ENCODE measurements around the gene LYST. TPM values are rescaled to one million over a fixed set of nuclear protein-coding genes. Genes with fewer than 3 reads are reported as not detected.
"Not testable (repeated sequence)": the region's sequence is repeated elsewhere in the genome, so short reads cannot be mapped to it uniquely, and the experiment has no call there.

The LYST gene
- total RNA-seq, 4 donors from 2014 or later, result 22.9 to 44.4 (median 31.9) TPM

DNA sequence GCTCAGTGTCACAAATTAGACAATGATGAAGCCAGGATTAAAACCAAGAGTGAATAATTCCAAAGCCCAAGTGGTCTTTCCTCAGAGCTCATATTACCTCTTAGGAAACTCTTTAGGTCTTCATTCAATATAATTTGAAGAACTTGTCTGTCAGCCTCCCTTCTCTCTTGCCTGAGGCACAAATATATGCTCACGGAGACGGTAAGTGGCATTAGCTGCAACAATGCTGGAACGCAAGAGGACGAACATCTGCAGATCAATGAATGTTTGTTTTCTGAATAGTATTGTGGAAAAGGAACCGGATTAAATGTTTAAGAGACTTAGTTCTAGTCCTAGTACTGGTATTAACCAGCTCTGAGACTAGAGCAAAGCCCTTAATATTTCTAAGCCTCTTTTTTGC, 39.7 kb upstream of the LYST start:
- Histone ChIP-seq H3K36me3 (no peaks in the 10 kb centered on the region), H3K9me3 (no peaks in the 10 kb centered on the region), H3K4me3 (no peak overlapping the region), H3K27me3 (no peaks in the 10 kb centered on the region), H3K27ac (replicated peaks in 1 of 4) (no peak overlapping the region), H3K4me1 (peaks cover 13 to 31% (median 26%) of the 10 kb centered on the region in 4 donors)
- TF ChIP-seq POLR2AphosphoS5 (IDR thresholded peaks at IDR 0.05) (no peak), EP300 (IDR thresholded peaks at IDR 0.05) (no peak), POLR2A (IDR thresholded peaks at IDR 0.05; ENCODE audit: low read depth) (no peak)
- TF ChIP-seq, protein P1, sequence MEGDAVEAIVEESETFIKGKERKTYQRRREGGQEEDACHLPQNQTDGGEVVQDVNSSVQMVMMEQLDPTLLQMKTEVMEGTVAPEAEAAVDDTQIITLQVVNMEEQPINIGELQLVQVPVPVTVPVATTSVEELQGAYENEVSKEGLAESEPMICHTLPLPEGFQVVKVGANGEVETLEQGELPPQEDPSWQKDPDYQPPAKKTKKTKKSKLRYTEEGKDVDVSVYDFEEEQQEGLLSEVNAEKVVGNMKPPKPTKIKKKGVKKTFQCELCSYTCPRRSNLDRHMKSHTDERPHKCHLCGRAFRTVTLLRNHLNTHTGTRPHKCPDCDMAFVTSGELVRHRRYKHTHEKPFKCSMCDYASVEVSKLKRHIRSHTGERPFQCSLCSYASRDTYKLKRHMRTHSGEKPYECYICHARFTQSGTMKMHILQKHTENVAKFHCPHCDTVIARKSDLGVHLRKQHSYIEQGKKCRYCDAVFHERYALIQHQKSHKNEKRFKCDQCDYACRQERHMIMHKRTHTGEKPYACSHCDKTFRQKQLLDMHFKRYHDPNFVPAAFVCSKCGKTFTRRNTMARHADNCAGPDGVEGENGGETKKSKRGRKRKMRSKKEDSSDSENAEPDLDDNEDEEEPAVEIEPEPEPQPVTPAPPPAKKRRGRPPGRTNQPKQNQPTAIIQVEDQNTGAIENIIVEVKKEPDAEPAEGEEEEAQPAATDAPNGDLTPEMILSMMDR (IDR thresholded peaks at IDR 0.05), result no peak
- DNase-seq (ENCODE audit: extremely low spot score), result no peak
- WGBS, result 92% methylated on average over 5 of the region's 5 CpGs
- intact Hi-C loops (cut with DNase I), result loop anchor here (5.0 kb wide), 1 partner anchor 34 kb away; no protein-coding TSS in a partner anchor

- H3K9me3 ChIP-seq; H3K27ac ChIP-seq (replicated peaks in 1 of 4); H3K27me3 ChIP-seq; DNase-seq (ENCODE audit: extremely low spot score); intact Hi-C loops (cut with DNase I); H3K36me3 ChIP-seq; H3K4me3 ChIP-seq: not testable (repeated sequence)
- H3K4me1 ChIP-seq, result peaks cover 0 to 11% (median 9%) of the 10 kb centered on the region in 4 donors
- 98% methylated on average over 2 of the region's 2 CpGs for WGBS
Observed at GRCh38 chr1:235903809-235904208, 37.1 kb upstream of the LYST start.

GRCh38 chr1:235902677-235903542, 36.2 kb upstream of the LYST start:
- Histone ChIP-seq H3K4me1 (peaks cover 0 to 6% (median 4%) of the 10 kb centered on the region in 4 donors), H3K4me3 (no peak overlapping the region), H3K36me3 (no peaks in the 10 kb centered on the region), H3K27ac (replicated peaks in 1 of 4) (no peak overlapping the region), H3K27me3 (no peaks in the 10 kb centered on the region), H3K9me3 (no peaks in the 10 kb centered on the region)
- WGBS, result 65% methylated on average over 7 of the region's 7 CpGs
- DNase-seq (ENCODE audit: extremely low spot score), result no peak
- intact Hi-C loops (cut with DNase I), result no loop called here
- TF ChIP-seq POLR2A (IDR thresholded peaks at IDR 0.05; ENCODE audit: low read depth), result no peak

DNA sequence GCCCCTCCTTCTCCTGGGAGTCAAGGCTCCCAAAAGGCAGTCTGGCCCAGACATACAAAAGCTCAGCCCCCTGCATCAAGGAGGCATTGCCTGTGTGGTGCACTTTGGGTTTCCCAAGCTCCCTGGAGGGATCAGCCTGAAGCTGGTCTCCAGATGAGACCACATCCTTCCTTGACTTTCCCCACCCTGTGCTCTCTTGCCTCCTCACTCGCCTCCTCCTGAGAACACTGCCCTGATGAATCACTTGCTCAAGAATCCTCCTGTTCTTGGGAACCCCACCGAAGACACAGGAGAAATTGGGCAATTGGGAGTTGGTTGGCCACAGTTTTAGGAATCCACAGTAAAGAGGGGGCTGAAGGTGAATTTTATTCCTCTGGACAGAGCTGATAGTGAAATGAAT, 34.8 kb upstream of the LYST start:
- DNase-seq (ENCODE audit: extremely low spot score), result no peak

DNA sequence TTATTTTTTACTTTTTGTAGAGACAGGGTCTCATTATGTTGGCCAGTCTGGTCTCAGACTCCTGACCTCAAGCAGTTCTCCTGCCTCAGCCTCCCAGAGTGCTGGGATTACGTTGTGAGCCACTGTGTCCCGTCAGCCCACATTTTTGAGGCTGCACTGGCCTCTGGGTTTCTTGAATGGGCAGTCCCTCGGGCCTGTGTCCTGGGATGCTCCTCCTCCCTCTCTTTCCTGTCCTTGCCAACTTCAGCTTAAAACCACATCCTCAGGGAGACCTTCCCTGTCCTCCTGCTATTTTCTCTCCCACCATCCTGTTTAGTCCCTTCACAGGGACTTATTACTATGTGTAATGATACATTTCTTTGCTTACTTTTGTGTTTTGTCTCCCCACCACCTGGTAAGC, 31.4 kb upstream of the LYST start:
- Histone ChIP-seq H3K4me3 (no peak overlapping the region), H3K27ac (replicated peaks in 1 of 4) (no peak overlapping the region), H3K36me3 (no peaks in the 10 kb centered on the region), H3K4me1 (peaks cover 0 to 4% (median 2%) of the 10 kb centered on the region in 4 donors), H3K27me3 (no peaks in the 10 kb centered on the region), H3K9me3 (no peaks in the 10 kb centered on the region)
- intact Hi-C loops (cut with DNase I), result no loop called here
- TF ChIP-seq POLR2AphosphoS5 (IDR thresholded peaks at IDR 0.05) (no peak), POLR2A (IDR thresholded peaks at IDR 0.05; ENCODE audit: low read depth) (no peak), EP300 (IDR thresholded peaks at IDR 0.05) (no peak)
- TF ChIP-seq, protein P1 (IDR thresholded peaks at IDR 0.05), result no peak
- no peak for DNase-seq (ENCODE audit: extremely low spot score)
- 81% methylated on average over 3 of the region's 3 CpGs for WGBS

More for the DNA sequence above, 34.8 kb upstream of the LYST start:
- 92% methylated on average over 2 of the region's 2 CpGs for WGBS
- no peak overlapping the region for H3K4me3 ChIP-seq
- no peaks in the 10 kb centered on the region for H3K36me3 ChIP-seq
- H3K4me1 ChIP-seq, result peaks cover 0 to 6% (median 4%) of the 10 kb centered on the region in 4 donors
- no peak for TF ChIP-seq EP300 (IDR thresholded peaks at IDR 0.05)
- no peak for TF ChIP-seq POLR2AphosphoS5 (IDR thresholded peaks at IDR 0.05)
- TF ChIP-seq POLR2A (IDR thresholded peaks at IDR 0.05; ENCODE audit: low read depth), result no peak
- TF ChIP-seq, protein P1 (IDR thresholded peaks at IDR 0.05), result no peak
- H3K9me3 ChIP-seq, result no peaks in the 10 kb centered on the region
- no peaks in the 10 kb centered on the region for H3K27me3 ChIP-seq
- intact Hi-C loops (cut with DNase I), result no loop called here
- H3K27ac ChIP-seq (replicated peaks in 1 of 4), result no peak overlapping the region
